Upper lobe of left lung (tissue), 6 donors: ENCODE measurements around the gene ACOXL. TPM values are rescaled to one million over a fixed set of nuclear protein-coding genes. Genes with fewer than 3 reads are reported as not detected.

Source experiments
- ATAC-seq, 2 donors: fragments of 200-7000 bp; cut with Tn5 transposase; one replicate each; pipeline ENCODE4 v1.9.1; 2022; ENCODE audit warnings: mild to moderate bottlenecking in 2 of 2, moderate library complexity in 2 of 2; ENCODE audit not compliant: low FRiP score in 2 of 2
- DNase-seq, 2 donors: peaks; one replicate each; pipeline ENCODE4 v3.0.0-alpha.2; 2019 to 2020
- H3K27ac ChIP-seq, 4 donors: fragments of 200-600 bp; sonication (generic); one replicate each; pipeline ENCODE4 v1.5.1; 2016 to 2019
- H3K27me3 ChIP-seq, 4 donors: fragments of 200-600 bp; sonication (generic); one replicate each; pipeline ENCODE4 v1.5.1; 2017 to 2019
- H3K36me3 ChIP-seq, 4 donors: fragments of 200-600 bp; sonication (generic); one replicate each; pipeline ENCODE4 v1.5.1; 2016 to 2019
- H3K4me1 ChIP-seq, 4 donors: fragments of 200-600 bp; sonication (generic); one replicate each; pipeline ENCODE4 v1.5.1; 2018 to 2019
- H3K4me3 ChIP-seq, 4 donors: fragments of 200-600 bp; sonication (generic); one replicate each; pipeline ENCODE4 v1.5.1; 2017 to 2019; ENCODE audit warnings: mild to moderate bottlenecking in 2 of 4, moderate library complexity in 1 of 4
- H3K9me3 ChIP-seq, 4 donors: fragments of 200-600 bp; sonication (generic); one replicate each; pipeline ENCODE4 v1.5.1; 2018 to 2019
- CTCF ChIP-seq, 6 experiments: fragments of 450-650 bp in 4 of 6; fragments of 200-600 bp in 2 of 6; sonication (generic) in 2 of 6; IDR thresholded peaks; one replicate each; pipeline ENCODE4 v1.5.1; 2016 to 2019; ENCODE audit warnings: antibody characterized with exemption in 6 of 6
- EP300 ChIP-seq, 4 donors: sonication (generic); formaldehyde crosslinking; IDR thresholded peaks; one replicate each; pipeline ENCODE4 v1.5.1; 2017; ENCODE audit warnings: antibody characterized with exemption in 4 of 4, control low read depth in 2 of 4
- POLR2A ChIP-seq, 4 donors: fragments of 450-650 bp; IDR thresholded peaks; one replicate each; pipeline ENCODE4 v1.5.1; 2016 to 2017; ENCODE audit warnings: antibody characterized with exemption in 4 of 4, mild to moderate bottlenecking in 2 of 4
- POLR2AphosphoS5 ChIP-seq, 2 donors: sonication (generic); formaldehyde crosslinking; IDR thresholded peaks; one replicate each; pipeline ENCODE4 v1.5.1; 2017; ENCODE audit warnings: antibody characterized with exemption in 2 of 2
- WGBS, 2 donors: methylation state at CpG; one replicate each; pipeline ENCODE4 v1.1.5; 2017 to 2018; 5-methylcytosine and 5-hydroxymethylcytosine counted together
- total RNA-seq, 6 donors: library from RNA; depleted of rRNA in 4 of 6; stranded (reverse); fragments of >200 nt in 4 of 6; gene quantifications; one replicate each; pipeline versions ENCODE4 v1.1.0 to v1.2.1, GENCODE V29; 2016 to 2021
- donor health status: DM: no; HTN: no; CAD: no; lungs with moderate emphysema.
- donor health status: DM: no; HTN: yes; CAD: no; lungs with severe emphysema.

Gene ACOXL
- total RNA-seq, 6 donors from 2014 or later, result 30.2 to 128 (median 38.0) TPM

- no peaks in the 10 kb centered on the region for H3K9me3 ChIP-seq
- no peak overlapping the region for H3K4me3 ChIP-seq
- ATAC-seq (no peak), DNase-seq (no peak)
- 83 to 90% methylated on average over 3 of the region's 3 CpGs for WGBS, 2 donors
- TF ChIP-seq POLR2AphosphoS5 (IDR thresholded peaks at IDR 0.05) (no peak), POLR2A (IDR thresholded peaks at IDR 0.05) (no peak)
- no peaks in the 10 kb centered on the region for H3K27me3 ChIP-seq
- peaks cover 0 to 11% (median 0%) of the 10 kb centered on the region in 4 donors for H3K4me1 ChIP-seq
- no peaks in the 10 kb centered on the region for H3K36me3 ChIP-seq
- H3K27ac ChIP-seq, result no peak overlapping the region
Observed at GRCh38 chr2:110878150-110878549, 145.8 kb downstream of the ACOXL start.

DNA sequence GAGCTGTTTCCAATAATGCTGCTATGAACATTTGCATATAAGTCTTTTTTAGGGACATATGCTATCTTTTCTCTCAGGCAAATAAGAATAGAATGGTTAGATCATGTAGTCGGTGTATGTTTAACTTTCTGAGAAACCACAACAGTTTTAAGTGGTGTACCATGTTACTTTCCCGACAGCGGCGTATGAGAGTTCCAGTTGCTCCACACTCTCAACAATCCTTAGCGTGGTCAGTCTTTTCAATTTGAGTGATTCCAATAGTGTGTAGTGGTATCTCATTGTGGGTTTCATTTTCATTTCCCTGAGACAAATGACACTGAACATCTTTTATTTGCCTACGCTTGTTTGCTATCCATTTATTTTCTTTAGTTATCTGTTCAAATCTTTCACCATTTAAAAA is 149.5 kb downstream of the ACOXL start:
- TF ChIP-seq POLR2A (IDR thresholded peaks at IDR 0.05) (no peak), POLR2AphosphoS5 (IDR thresholded peaks at IDR 0.05) (no peak), EP300 (IDR thresholded peaks at IDR 0.05) (no peak), CTCF (IDR thresholded peaks at IDR 0.05) (no peak)
- no peak for ATAC-seq
- WGBS, 2 donors, result 79 to 87% methylated on average over 6 of the region's 6 CpGs
- no peak overlapping the region for H3K4me3 ChIP-seq
- H3K4me1 ChIP-seq, result no peaks in the 10 kb centered on the region
- H3K36me3 ChIP-seq, result no peaks in the 10 kb centered on the region
- no peak overlapping the region for H3K27ac ChIP-seq
- DNase-seq, result no peak
- H3K27me3 ChIP-seq, result no peaks in the 10 kb centered on the region
- H3K9me3 ChIP-seq, result no peaks in the 10 kb centered on the region

GRCh38 chr2:110883406-110883805 is 151.0 kb downstream of the ACOXL start:
- Histone ChIP-seq H3K4me1 (no peaks in the 10 kb centered on the region), H3K4me3 (no peak overlapping the region), H3K27ac (no peak overlapping the region), H3K36me3 (no peaks in the 10 kb centered on the region), H3K27me3 (no peaks in the 10 kb centered on the region), H3K9me3 (no peaks in the 10 kb centered on the region)
- DNase-seq (no peak), ATAC-seq (no peak)
- TF ChIP-seq EP300 (IDR thresholded peaks at IDR 0.05), result no peak
- no peak for TF ChIP-seq POLR2AphosphoS5 (IDR thresholded peaks at IDR 0.05)
- TF ChIP-seq POLR2A (IDR thresholded peaks at IDR 0.05), result no peak
- no peak for TF ChIP-seq CTCF (IDR thresholded peaks at IDR 0.05)
- 88 to 95% methylated on average over 1 of the region's 1 CpG for WGBS, 2 donors

- no peaks in the 10 kb centered on the region for H3K4me1 ChIP-seq
- no peaks in the 10 kb centered on the region for H3K27me3 ChIP-seq
- no peak overlapping the region for H3K27ac ChIP-seq
- H3K9me3 ChIP-seq, result no peaks in the 10 kb centered on the region
- no peaks in the 10 kb centered on the region for H3K36me3 ChIP-seq
- no peak overlapping the region for H3K4me3 ChIP-seq
- ATAC-seq (no peak), DNase-seq (no peak)
- 86 to 97% methylated on average over 4 of the region's 4 CpGs for WGBS, 2 donors
- TF ChIP-seq EP300 (IDR thresholded peaks at IDR 0.05) (no peak), CTCF (IDR thresholded peaks at IDR 0.05) (no peak), POLR2A (IDR thresholded peaks at IDR 0.05) (no peak), POLR2AphosphoS5 (IDR thresholded peaks at IDR 0.05) (no peak)
Observed at GRCh38 chr2:110885256-110885655, 152.9 kb downstream of the ACOXL start.

DNA sequence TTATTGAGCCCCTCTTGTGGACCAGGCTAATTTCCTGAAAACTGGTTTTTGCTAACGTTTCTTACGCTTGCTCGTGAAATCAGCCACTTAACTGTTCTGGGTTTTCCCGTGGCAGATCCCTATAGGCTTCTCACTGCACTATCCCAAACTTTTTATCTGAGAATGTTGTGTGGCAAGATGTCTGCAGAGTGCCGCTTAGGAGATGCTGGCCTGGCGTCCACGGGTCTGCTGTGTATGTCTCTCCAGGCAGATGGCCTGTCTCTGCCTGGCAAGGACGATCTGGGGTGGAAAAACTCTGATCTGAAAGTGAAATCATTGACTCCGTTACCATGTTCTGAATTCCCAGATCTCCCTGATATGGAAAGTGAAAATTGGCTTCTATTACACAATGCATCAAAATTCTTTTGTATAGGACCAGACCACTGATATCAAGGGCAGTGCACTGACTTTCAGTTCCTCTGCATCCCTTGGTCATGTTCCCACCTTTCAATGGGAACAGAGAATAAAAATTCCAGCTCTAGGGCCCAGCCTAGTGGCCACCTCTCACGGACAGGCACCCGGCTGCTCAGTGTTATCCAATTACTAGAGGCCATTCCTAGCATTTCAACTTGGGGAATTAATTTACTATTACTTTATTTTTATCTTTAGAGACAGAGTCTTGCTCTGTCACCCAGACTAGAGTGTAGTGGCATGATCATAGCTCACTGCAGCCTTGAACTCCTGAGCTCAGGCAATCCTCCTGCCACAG is 154.6 kb downstream of the ACOXL start:
- DNase-seq (no peak), ATAC-seq (no peak)
- Histone ChIP-seq H3K4me1 (no peaks in the 10 kb centered on the region), H3K9me3 (no peaks in the 10 kb centered on the region), H3K27ac (no peak overlapping the region), H3K4me3 (no peak overlapping the region), H3K36me3 (no peaks in the 10 kb centered on the region), H3K27me3 (no peaks in the 10 kb centered on the region)
- WGBS, 2 donors, result 73 to 95% methylated on average over 11 of the region's 11 CpGs
- TF ChIP-seq CTCF (IDR thresholded peaks at IDR 0.05), result no peak
- no peak for TF ChIP-seq POLR2A (IDR thresholded peaks at IDR 0.05)
- TF ChIP-seq POLR2AphosphoS5 (IDR thresholded peaks at IDR 0.05), result no peak
- TF ChIP-seq EP300 (IDR thresholded peaks at IDR 0.05), result no peak
